SU-DHL-6 (cell line): ENCODE results near the gene RHCG.

Source experiments
- EZH2phosphoT487 ChIP-seq: fragments of 200-600 bp; sonication (generic), shearing (Covaris generic); conservative IDR thresholded peaks from 2 replicates; pipeline ENCODE4 v1.6.1; 2018; ENCODE audit warnings: mild to moderate bottlenecking, antibody characterized with exemption, low read length, moderate library complexity, mixed read lengths
- TF ChIP-seq, protein P1 (sequence below): fragments of 200-600 bp; sonication (generic); IDR thresholded peaks from one replicate; pipeline ENCODE4 v1.5.1; 2017; ENCODE audit warnings: antibody characterized with exemption, mild to moderate bottlenecking, low read length, moderate library complexity; ENCODE audit not compliant: insufficient read depth, poor library complexity, severe bottlenecking

DNA sequence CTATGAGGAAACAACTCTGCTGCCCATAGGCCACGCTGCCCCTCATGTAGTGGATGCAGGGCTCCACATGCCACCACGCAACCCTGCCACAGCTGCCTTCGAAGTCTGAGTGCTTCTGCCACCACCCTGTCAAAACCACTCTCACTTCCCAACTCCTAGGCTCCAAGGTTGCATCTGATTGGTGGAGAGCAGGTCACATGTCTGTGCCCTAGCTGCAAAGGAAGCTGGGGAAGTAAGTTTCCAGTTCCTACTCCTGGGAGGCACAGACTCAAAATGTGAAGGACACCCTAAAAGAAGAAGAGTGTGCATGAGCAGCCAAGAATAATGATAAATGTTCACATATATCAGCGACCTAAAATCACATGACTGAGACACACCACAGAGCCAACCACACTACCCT, 47.0 kb upstream of the RHCG start:
- TF ChIP-seq, protein P1, sequence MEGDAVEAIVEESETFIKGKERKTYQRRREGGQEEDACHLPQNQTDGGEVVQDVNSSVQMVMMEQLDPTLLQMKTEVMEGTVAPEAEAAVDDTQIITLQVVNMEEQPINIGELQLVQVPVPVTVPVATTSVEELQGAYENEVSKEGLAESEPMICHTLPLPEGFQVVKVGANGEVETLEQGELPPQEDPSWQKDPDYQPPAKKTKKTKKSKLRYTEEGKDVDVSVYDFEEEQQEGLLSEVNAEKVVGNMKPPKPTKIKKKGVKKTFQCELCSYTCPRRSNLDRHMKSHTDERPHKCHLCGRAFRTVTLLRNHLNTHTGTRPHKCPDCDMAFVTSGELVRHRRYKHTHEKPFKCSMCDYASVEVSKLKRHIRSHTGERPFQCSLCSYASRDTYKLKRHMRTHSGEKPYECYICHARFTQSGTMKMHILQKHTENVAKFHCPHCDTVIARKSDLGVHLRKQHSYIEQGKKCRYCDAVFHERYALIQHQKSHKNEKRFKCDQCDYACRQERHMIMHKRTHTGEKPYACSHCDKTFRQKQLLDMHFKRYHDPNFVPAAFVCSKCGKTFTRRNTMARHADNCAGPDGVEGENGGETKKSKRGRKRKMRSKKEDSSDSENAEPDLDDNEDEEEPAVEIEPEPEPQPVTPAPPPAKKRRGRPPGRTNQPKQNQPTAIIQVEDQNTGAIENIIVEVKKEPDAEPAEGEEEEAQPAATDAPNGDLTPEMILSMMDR, result no peak
- no peak for TF ChIP-seq EZH2phosphoT487
